SK-N-SH (cell line): Measurements from ENCODE around the gene FEZF2. TPM values are rescaled to one million over a fixed set of nuclear protein-coding genes. Genes with fewer than 3 reads are reported as not detected.

Source experiments
- CTCF ChIA-PET: fragments of 300-600, 350-600 bp; formaldehyde crosslinking; extraction: SDS; loops from one replicate; lab custom pipeline; 2021; lab: Yijun Ruan, JAX
- POLR2A ChIA-PET: fragments of 350-600 bp; sonication (Branson Sonifier 250); formaldehyde crosslinking; extraction: SDS; loops from one replicate; lab custom pipeline; 2020; ENCODE audit warnings: antibody characterized with exemption, inconsistent platforms; lab: Yijun Ruan, JAX
- DNase-seq: peaks from one replicate; pipeline ENCODE4 v3.0.0; 2012
- H2AFZ ChIP-seq: fragments of 200-600 bp; sonication (generic); 2 replicates; pipeline ENCODE4 v1.8.1; 2016; ENCODE audit warnings: antibody characterized with exemption, mild to moderate bottlenecking, low read depth
- H3F3A ChIP-seq: fragments of 200-600 bp; sonication (generic); replicated peaks from 2 replicates; pipeline ENCODE3; 2016; ENCODE audit warnings: antibody characterized with exemption, mild to moderate bottlenecking; ENCODE audit not compliant: insufficient read depth
- H3K27ac ChIP-seq, 2 experiments: fragments of 200-500 bp in 1 of 2; fragments of 200-600 bp in 1 of 2; sonication (Bioruptor generic) in 1 of 2; sonication (generic), shearing (Covaris generic) in 1 of 2; 2 replicates each; pipeline versions ENCODE4 v1.5.1 to v1.6.1; 2014 to 2016; ENCODE audit warnings: low read depth in 2 of 2, inconsistent platforms in 1 of 2, low read length in 1 of 2, mild to moderate bottlenecking in 1 of 2, mixed read lengths in 1 of 2
- H3K27me3 ChIP-seq: fragments of 200-600 bp; sonication (generic), shearing (Covaris generic); 2 replicates; pipeline ENCODE4 v1.6.1; 2016; ENCODE audit warnings: mixed run types; ENCODE audit not compliant: insufficient read depth
- H3K36me3 ChIP-seq, 2 experiments: fragments of 200-500 bp in 1 of 2; fragments of 200-600 bp in 1 of 2; sonication (Bioruptor generic) in 1 of 2; sonication (generic) in 1 of 2; replicated peaks in 1 of 2; 2 replicates each; pipeline versions ENCODE3 to v1.5.1; 2014 to 2016; ENCODE audit warnings: low read length in 1 of 2, mild to moderate bottlenecking in 1 of 2; ENCODE audit not compliant: insufficient read depth in 2 of 2, control insufficient read depth in 1 of 2
- H3K4me1 ChIP-seq, 2 experiments: fragments of 200-500 bp in 1 of 2; fragments of 200-600 bp in 1 of 2; sonication (Bioruptor generic) in 1 of 2; sonication (generic), shearing (Covaris generic) in 1 of 2; 2 replicates each; pipeline versions ENCODE4 v1.5.1 to v1.6.1; 2014 to 2016; ENCODE audit warnings: low read depth in 1 of 2, low read length in 1 of 2, mixed run types in 1 of 2; ENCODE audit not compliant: insufficient read depth in 2 of 2, control insufficient read depth in 1 of 2
- H3K4me2 ChIP-seq: fragments of 200-600 bp; sonication (generic), shearing (Covaris generic); 2 replicates; pipeline ENCODE4 v1.6.1; 2017; ENCODE audit warnings: mixed run types
- H3K4me3 ChIP-seq, 2 experiments: fragments of 200-500 bp in 1 of 2; fragments of 200-600 bp in 1 of 2; sonication (Bioruptor generic) in 1 of 2; sonication (generic), shearing (Covaris generic) in 1 of 2; 2 replicates each; pipeline versions ENCODE4 v1.5.1 to v1.8.1; 2014 to 2016; ENCODE audit warnings: low read depth in 2 of 2, inconsistent platforms in 1 of 2, low read length in 1 of 2, mild to moderate bottlenecking in 1 of 2, mixed read lengths in 1 of 2, moderate library complexity in 1 of 2
- H3K79me2 ChIP-seq: fragments of 200-600 bp; sonication (generic); 2 replicates; pipeline ENCODE4 v1.8.1; 2017; ENCODE audit warnings: mild to moderate bottlenecking; ENCODE audit not compliant: insufficient read depth
- H3K9ac ChIP-seq: fragments of 200-600 bp; sonication (generic); 2 replicates; pipeline ENCODE4 v1.6.1; 2017; ENCODE audit warnings: mixed run types
- H3K9me2 ChIP-seq: fragments of 200-600 bp; sonication (generic); 2 replicates; pipeline ENCODE4 v1.6.1; 2017; ENCODE audit warnings: mixed run types
- H3K9me3 ChIP-seq: fragments of 200-600 bp; sonication (generic); 2 replicates; pipeline ENCODE4 v1.6.1; 2017; ENCODE audit warnings: mixed run types, mild to moderate bottlenecking, moderate library complexity
- H4K20me1 ChIP-seq: fragments of 200-600 bp; sonication (generic); 2 replicates; pipeline ENCODE4 v1.6.1; 2017; ENCODE audit warnings: mild to moderate bottlenecking, mixed run types; ENCODE audit not compliant: insufficient read depth
- CHD2 ChIP-seq: fragments of 150-350 bp; IDR thresholded peaks from 2 replicates; pipeline ENCODE4 v1.6.1; 2018; ENCODE audit warnings: low read length; ENCODE audit not compliant: partially characterized antibody
- CTCF ChIP-seq: fragments of 200-600 bp; sonication (generic); IDR thresholded peaks from 2 replicates; pipeline ENCODE4 v1.6.1; 2017; ENCODE audit warnings: antibody characterized with exemption, mild to moderate bottlenecking, moderate library complexity
- EP300 ChIP-seq, 2 experiments: IDR thresholded peaks; 2 replicates each; pipeline versions ENCODE4 v1.4.0 to v1.6.1; 2012; ENCODE audit warnings: borderline replicate concordance in 1 of 2, low read depth in 1 of 2, low read length in 1 of 2
- EZH2phosphoT487 ChIP-seq: fragments of 200-600 bp; sonication (generic); IDR thresholded peaks from 2 replicates; pipeline ENCODE4 v1.6.1; 2017; ENCODE audit warnings: low read depth, mixed run types, mild to moderate bottlenecking, antibody characterized with exemption, moderate library complexity, borderline replicate concordance
- FOSL2 ChIP-seq: IDR thresholded peaks from 2 replicates; pipeline ENCODE4 v1.4.0; 2012; ENCODE audit warnings: low read depth, mild to moderate bottlenecking, moderate library complexity, borderline replicate concordance
- FOXM1 ChIP-seq: IDR thresholded peaks from 2 replicates; pipeline ENCODE4 v1.4.0; 2012; ENCODE audit warnings: low read depth, mild to moderate bottlenecking
- GATA2 ChIP-seq: sonication (generic); formaldehyde crosslinking; IDR thresholded peaks from 2 replicates; pipeline ENCODE4 v1.5.0; 2020; ENCODE audit warnings: mild to moderate bottlenecking, missing genetic modification reagents
- JUND ChIP-seq: IDR thresholded peaks from 2 replicates; pipeline ENCODE4 v1.4.0; 2012
- MAX ChIP-seq: IDR thresholded peaks from 2 replicates; pipeline ENCODE4 v1.4.0; 2012; ENCODE audit warnings: low read depth
- POLR2AphosphoS5 ChIP-seq: IDR thresholded peaks from 2 replicates; pipeline ENCODE4 v1.6.1; 2012; ENCODE audit warnings: low read depth, low read length
- RCOR1 ChIP-seq: fragments of 150-350 bp; IDR thresholded peaks from 2 replicates; pipeline ENCODE4 v1.6.1; 2017; ENCODE audit warnings: antibody characterized with exemption, low read length
- REST ChIP-seq: IDR thresholded peaks from 2 replicates; pipeline ENCODE4 v1.6.1; 2012; ENCODE audit warnings: mild to moderate bottlenecking, low read depth, low read length, moderate library complexity
- SIN3A ChIP-seq: IDR thresholded peaks from 2 replicates; pipeline ENCODE4 v1.6.1; 2012; ENCODE audit warnings: low read depth, mild to moderate bottlenecking, low read length, moderate library complexity, borderline replicate concordance
- SMC3 ChIP-seq: IDR thresholded peaks from 2 replicates; pipeline ENCODE4 v1.6.1; 2012; ENCODE audit warnings: low read depth, low read length, improper control_type of control experiment
- TAF1 ChIP-seq: IDR thresholded peaks from 2 replicates; pipeline ENCODE4 v1.6.1; 2012; ENCODE audit warnings: low read depth, mild to moderate bottlenecking, low read length, moderate library complexity, borderline replicate concordance
- TCF12 ChIP-seq: IDR thresholded peaks from 2 replicates; pipeline ENCODE4 v1.4.0; 2012
- TEAD4 ChIP-seq: IDR thresholded peaks from 2 replicates; pipeline ENCODE4 v1.4.0; 2012; ENCODE audit warnings: mild to moderate bottlenecking, borderline replicate concordance; ENCODE audit not compliant: insufficient read depth
- USF1 ChIP-seq: IDR thresholded peaks from 2 replicates; pipeline ENCODE4 v1.4.0; 2012; ENCODE audit warnings: low read depth, borderline replicate concordance
- YY1 ChIP-seq: IDR thresholded peaks from 2 replicates; pipeline ENCODE4 v1.4.0; 2012; ENCODE audit warnings: low read depth, mild to moderate bottlenecking
- ZBTB33 ChIP-seq: IDR thresholded peaks from 2 replicates; pipeline ENCODE4 v1.4.0; 2012; ENCODE audit warnings: low read depth, borderline replicate concordance
- WGBS: methylation state at CpG from one replicate; pipeline ENCODE4 v1.1.6; 2017; ENCODE audit warnings: low lambda C conversion rate; 5-methylcytosine and 5-hydroxymethylcytosine counted together
- polyA plus RNA-seq, 3 experiments: library from polyadenylated mRNA; depleted of rRNA; stranded (reverse); fragments of >200 nt; gene quantifications; 2 replicates each; pipeline ENCODE4 v1.2.3, GENCODE V29; 2012

Gene FEZF2
- polyA plus RNA-seq, 1 of the 3 experiments (the other 2 are of a cell fraction), result not detected

GRCh38 chr3:62379321-62379798, 6.0 kb upstream of the FEZF2 start (continued):
- TF ChIP-seq TCF12 (no peak), EZH2phosphoT487 (no peak), SIN3A (no peak), FOSL2 (no peak), JUND (no peak)

- ChIA-PET CTCF (interaction anchor here (1.3 kb wide), 1 partner anchor 114 kb away, joined by 3 read pairs; no protein-coding TSS in a partner anchor), POLR2A (no interaction called here)
- Histone ChIP-seq H3K4me3 (no peak overlapping the region), H3K79me2 (no peaks in the 10 kb centered on the region), H3K36me3 (no peaks in the 10 kb centered on the region), H3K4me2 (0 out of 2 replicates have a peak overlapping the region, but pooled peaks have one; percentile 60), H3K4me1 (peaks cover 0 to 4% of the 10 kb centered on the region in 2 experiments; a peak in 1 of 4 replicates), H4K20me1 (no peaks in the 10 kb centered on the region), H3K27ac (no peak overlapping the region), H2AFZ (no peak overlapping the region), H3K9me2 (no peaks in the 10 kb centered on the region), H3K27me3 (peaks cover 69% of the 10 kb centered on the region), H3K9ac (no peak overlapping the region), H3K9me3 (no peaks in the 10 kb centered on the region; the same call in 1 of the 2 replicates), H3F3A (no peaks in the 10 kb centered on the region)
- no peak for TF ChIP-seq GATA2 (CRISPR knock-in tag)
- no peak for TF ChIP-seq TAF1
- no peak for TF ChIP-seq CHD2
- TF ChIP-seq ZBTB33, result no peak
- no peak for TF ChIP-seq RCOR1
- TF ChIP-seq TEAD4, result no peak
- no peak for TF ChIP-seq SIN3A
- TF ChIP-seq FOXM1, result no peak
- no peak for TF ChIP-seq EP300 (IDR thresholded peaks at IDR 0.05; ENCODE audit: borderline replicate concordance in 1 of 2, low read depth in 1 of 2, low read length in 1 of 2)
- no peak for TF ChIP-seq CTCF
- no peak for TF ChIP-seq MAX
- TF ChIP-seq SMC3, result no peak
- TF ChIP-seq REST, result no peak
- TF ChIP-seq TCF12, result no peak
- TF ChIP-seq YY1, result no peak
- TF ChIP-seq POLR2AphosphoS5, result no peak
- TF ChIP-seq USF1, result no peak
- WGBS, result 10% methylated on average over 14 of the region's 14 CpGs
- DNase-seq, result no peak
Measured at GRCh38 chr3:62378921-62379320, 5.6 kb upstream of the FEZF2 start.
